HL-60 (cell line): ENCODE measurements around the gene PHF5A.
"Not testable (repeated sequence)": the region's sequence is repeated elsewhere in the genome, so short reads cannot be mapped to it uniquely, and the experiment has no call there.

Experiments used
- DNase-seq, 2 experiments: peaks; one replicate each; pipeline ENCODE4 v3.0.0-alpha.2; 2010 to 2020; ENCODE audit warnings: low read depth in 1 of 2, low spot score in 1 of 2
- H3K27ac ChIP-seq: fragments of 250-450 bp; sonication (Bioruptor Pico); replicated peaks from 2 replicates; pipeline ENCODE4 v1.5.1; 2020; ENCODE audit warnings: mild to moderate bottlenecking, moderate library complexity
- H3K27me3 ChIP-seq: fragments of 250-450 bp; sonication (Bioruptor Pico); 2 replicates; pipeline ENCODE4 v1.5.1; 2021; ENCODE audit warnings: mild to moderate bottlenecking, moderate library complexity; ENCODE audit not compliant: insufficient read depth, poor library complexity, severe bottlenecking
- H3K4me3 ChIP-seq: replicated peaks from 2 replicates; pipeline ENCODE4 v1.5.1; 2011; ENCODE audit warnings: mild to moderate bottlenecking, control low read depth, low read length; ENCODE audit not compliant: insufficient read depth
- CTCF ChIP-seq: IDR thresholded peaks from one replicate; pipeline ENCODE4 v1.5.1; 2011; ENCODE audit warnings: low read length, control low read depth, inconsistent platforms; ENCODE audit not compliant: insufficient read depth
- GABPA ChIP-seq: IDR thresholded peaks from 2 replicates; pipeline ENCODE4 v1.6.1; 2012; ENCODE audit warnings: low read depth
- POLR2AphosphoS5 ChIP-seq: IDR thresholded peaks from 2 replicates; pipeline ENCODE4 v1.6.1; 2012; ENCODE audit warnings: low read depth
- SPI1 ChIP-seq: IDR thresholded peaks from 2 replicates; pipeline ENCODE4 v1.6.1; 2012; ENCODE audit warnings: low read depth, mild to moderate bottlenecking, borderline replicate concordance
- TF ChIP-seq, protein P1 (sequence below): IDR thresholded peaks from 2 replicates; pipeline ENCODE4 v1.6.1; 2012; ENCODE audit warnings: low read depth; ENCODE audit not compliant: insufficient replicate concordance

PHF5A gene

GRCh38 chr22:41469218-41469851 is 843 bp upstream of the PHF5A start:
- peak; percentile 47 to 61 for DNase-seq
- Histone ChIP-seq H3K4me3 (peak overlapping the region; percentile 96), H3K27me3 (no peaks in the 10 kb centered on the region), H3K27ac (peak overlapping the region; percentile 100)
- TF ChIP-seq GABPA (no peak), POLR2AphosphoS5 (no peak), SPI1 (no peak), CTCF (no peak)
- TF ChIP-seq, protein P1, sequence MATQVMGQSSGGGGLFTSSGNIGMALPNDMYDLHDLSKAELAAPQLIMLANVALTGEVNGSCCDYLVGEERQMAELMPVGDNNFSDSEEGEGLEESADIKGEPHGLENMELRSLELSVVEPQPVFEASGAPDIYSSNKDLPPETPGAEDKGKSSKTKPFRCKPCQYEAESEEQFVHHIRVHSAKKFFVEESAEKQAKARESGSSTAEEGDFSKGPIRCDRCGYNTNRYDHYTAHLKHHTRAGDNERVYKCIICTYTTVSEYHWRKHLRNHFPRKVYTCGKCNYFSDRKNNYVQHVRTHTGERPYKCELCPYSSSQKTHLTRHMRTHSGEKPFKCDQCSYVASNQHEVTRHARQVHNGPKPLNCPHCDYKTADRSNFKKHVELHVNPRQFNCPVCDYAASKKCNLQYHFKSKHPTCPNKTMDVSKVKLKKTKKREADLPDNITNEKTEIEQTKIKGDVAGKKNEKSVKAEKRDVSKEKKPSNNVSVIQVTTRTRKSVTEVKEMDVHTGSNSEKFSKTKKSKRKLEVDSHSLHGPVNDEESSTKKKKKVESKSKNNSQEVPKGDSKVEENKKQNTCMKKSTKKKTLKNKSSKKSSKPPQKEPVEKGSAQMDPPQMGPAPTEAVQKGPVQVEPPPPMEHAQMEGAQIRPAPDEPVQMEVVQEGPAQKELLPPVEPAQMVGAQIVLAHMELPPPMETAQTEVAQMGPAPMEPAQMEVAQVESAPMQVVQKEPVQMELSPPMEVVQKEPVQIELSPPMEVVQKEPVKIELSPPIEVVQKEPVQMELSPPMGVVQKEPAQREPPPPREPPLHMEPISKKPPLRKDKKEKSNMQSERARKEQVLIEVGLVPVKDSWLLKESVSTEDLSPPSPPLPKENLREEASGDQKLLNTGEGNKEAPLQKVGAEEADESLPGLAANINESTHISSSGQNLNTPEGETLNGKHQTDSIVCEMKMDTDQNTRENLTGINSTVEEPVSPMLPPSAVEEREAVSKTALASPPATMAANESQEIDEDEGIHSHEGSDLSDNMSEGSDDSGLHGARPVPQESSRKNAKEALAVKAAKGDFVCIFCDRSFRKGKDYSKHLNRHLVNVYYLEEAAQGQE = no peak

DNA sequence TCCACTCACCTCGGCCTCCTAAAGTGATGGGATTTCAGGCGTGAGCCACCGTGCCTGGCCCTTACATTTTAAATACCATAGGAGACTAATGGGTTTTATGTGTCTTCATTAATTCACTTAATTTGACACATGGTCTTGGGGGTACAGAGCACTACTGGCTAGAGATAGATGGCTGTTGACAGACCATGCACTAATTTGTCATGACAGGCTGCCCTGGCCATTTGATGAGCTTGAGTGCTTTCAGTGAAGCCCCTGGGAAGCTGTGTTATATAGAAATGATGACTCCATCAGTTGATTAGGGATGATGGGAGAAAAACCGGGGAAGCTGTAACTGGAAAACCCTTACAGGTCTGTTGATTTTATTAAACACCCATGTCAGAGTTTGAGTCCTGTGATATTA is 6.6 kb downstream of the PHF5A start:
- no peak for DNase-seq
- Histone ChIP-seq H3K4me3 (no peak overlapping the region), H3K27ac (no peak overlapping the region), H3K27me3 (no peaks in the 10 kb centered on the region)
- TF ChIP-seq POLR2AphosphoS5 = no peak
- TF ChIP-seq, protein P1 = no peak

GRCh38 chr22:41460071-41460470 is 8.4 kb downstream of the PHF5A start:
- DNase-seq, H3K27ac ChIP-seq, H3K27me3 ChIP-seq, H3K4me3 ChIP-seq: not testable (repeated sequence)

DNA sequence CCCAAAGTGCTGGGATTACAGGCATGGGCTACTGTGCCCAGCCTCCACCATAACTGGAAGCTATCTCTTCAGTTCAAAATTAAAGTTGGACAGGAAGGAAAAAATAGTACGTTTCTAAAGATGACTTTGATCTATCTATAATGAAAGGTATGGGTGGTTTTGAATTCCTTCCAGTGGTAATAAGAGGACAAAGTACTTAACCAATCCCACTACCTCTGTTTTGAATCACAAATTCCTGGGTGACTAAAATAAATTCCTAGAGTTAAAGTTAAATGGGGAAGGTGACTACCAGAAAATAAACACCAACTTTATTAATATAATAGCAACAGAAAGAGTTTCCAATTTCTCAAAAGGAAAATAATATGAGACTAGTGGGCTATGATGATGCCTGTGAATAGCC is 9.1 kb downstream of the PHF5A start:
- Histone ChIP-seq H3K27me3 (no peaks in the 10 kb centered on the region), H3K27ac (no peak overlapping the region), H3K4me3 (no peak overlapping the region)
- TF ChIP-seq POLR2AphosphoS5 (no peak), CTCF (no peak), SPI1 (no peak), GABPA (no peak)
- TF ChIP-seq, protein P1 = no peak
- DNase-seq = no peak
